HFF-Myc (cell line): ENCODE measurements around the gene RPL22.

ENCODE experiments used
- DNase-seq: peaks from one replicate; pipeline ENCODE4 v3.0.0-alpha.2; 2011; ENCODE audit warnings: low read depth; ENCODE audit errors: extremely low read depth
- H3K4me3 ChIP-seq: replicated peaks from 2 replicates; pipeline ENCODE4 v1.5.1; 2011; ENCODE audit warnings: low read depth, mild to moderate bottlenecking, control low read depth, low read length
- CTCF ChIP-seq: IDR thresholded peaks from 2 replicates; pipeline ENCODE4 v1.5.1; 2012; ENCODE audit warnings: mild to moderate bottlenecking, low read depth, low read length, control low read depth; ENCODE audit errors: missing control alignments

RPL22 gene

GRCh38 chr1:6239213-6239752 lies 39.9 kb upstream of the RPL22 start:
- no peak overlapping the region for H3K4me3 ChIP-seq
- TF ChIP-seq CTCF = no peak
- DNase-seq = no peak

DNA sequence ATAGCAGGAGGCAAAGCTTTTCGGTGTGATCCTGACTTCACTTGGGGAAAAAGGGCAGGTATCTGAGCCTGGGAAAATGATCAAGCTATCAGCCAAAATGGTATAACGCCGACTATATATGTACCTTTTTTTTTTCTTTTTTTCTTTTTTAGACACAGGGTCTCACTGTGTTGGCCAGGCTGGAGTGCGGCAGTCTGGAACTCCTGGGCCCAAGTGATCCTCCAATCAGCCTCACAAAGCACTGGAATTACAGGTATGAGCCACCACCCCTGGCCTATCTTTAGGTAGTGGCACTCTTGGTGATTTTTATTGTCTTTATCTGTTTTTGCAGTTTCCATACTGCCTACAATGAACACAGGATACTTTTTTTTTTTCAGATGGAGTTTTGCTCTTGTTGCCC lies 37.7 kb upstream of the RPL22 start:
- H3K4me3 ChIP-seq = no peak overlapping the region
- TF ChIP-seq CTCF = no peak
- DNase-seq = no peak

- DNase-seq = no peak
- H3K4me3 ChIP-seq = peak overlapping the region; percentile 92
- no peak for TF ChIP-seq CTCF
Measured at GRCh38 chr1:6235296-6235677, 35.9 kb upstream of the RPL22 start.

GRCh38 chr1:6234502-6235295 lies 35.3 kb upstream of the RPL22 start:
- TF ChIP-seq CTCF = no peak
- peak overlapping the region; percentile 92 for H3K4me3 ChIP-seq
- DNase-seq = no peak

DNA sequence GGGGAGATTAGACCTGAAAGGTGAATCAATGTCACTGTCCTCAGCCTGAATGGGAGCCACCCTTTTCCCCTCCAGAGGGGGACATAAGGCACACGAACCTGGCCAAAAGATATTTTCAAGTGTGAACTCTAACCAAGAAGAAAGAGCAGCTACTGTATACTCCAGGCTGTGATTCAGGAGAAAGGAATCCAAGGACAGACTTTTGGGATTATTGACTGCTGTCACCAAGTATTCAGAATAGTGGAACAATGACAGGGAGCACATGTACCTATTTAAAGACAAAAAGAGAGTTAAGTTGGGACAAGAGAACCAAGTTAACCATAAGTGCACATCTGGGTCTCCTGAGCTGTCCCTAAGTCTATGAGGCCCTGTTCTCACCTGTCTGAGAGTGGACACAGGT lies 34.0 kb upstream of the RPL22 start:
- no peak for DNase-seq
- H3K4me3 ChIP-seq = no peak overlapping the region

GRCh38 chr1:6225651-6226050 lies 26.3 kb upstream of the RPL22 start:
- no peak for DNase-seq
- no peak for TF ChIP-seq CTCF
- no peak overlapping the region for H3K4me3 ChIP-seq

More for the DNA sequence above, 34.0 kb upstream of the RPL22 start:
- no peak for TF ChIP-seq CTCF
